PC-9 (cell line): ENCODE results near the gene SYT1. TPM values are rescaled to one million over a fixed set of nuclear protein-coding genes. Genes with fewer than 3 reads are reported as not detected.

Source experiments
- BruUV-seq: library from RNA; stranded (reverse); fragments of 400-500 nt; replicated peaks from 2 replicates; lab custom pipeline; 2021; lab: Mats Ljungman, UMichigan
- CTCF ChIA-PET: fragments of 300-600 bp; sonication (Branson Sonifier 250); formaldehyde crosslinking; loops from one replicate; lab custom pipeline; 2022; ENCODE audit warnings: antibody characterized with exemption; lab: Charles Lee
- POLR2A ChIA-PET: fragments of 300-600 bp; sonication (Branson Sonifier 250); formaldehyde crosslinking; loops from one replicate; lab custom pipeline; 2022; ENCODE audit warnings: antibody characterized with exemption; ENCODE audit not compliant: unreplicated experiment; lab: Charles Lee
- DNase-seq, 2 experiments: peaks; one replicate each; pipeline versions ENCODE4 v3.0.0 to v3.0.0-alpha.2; 2015 to 2022; ENCODE audit warnings: mixed read lengths in 1 of 2
- H2AFZ ChIP-seq: fragments of 200-600 bp; sonication (generic); 2 replicates; pipeline ENCODE4 v1.8.1; 2017; ENCODE audit warnings: antibody characterized with exemption
- H3F3A ChIP-seq: fragments of 200-600 bp; sonication (generic); 2 replicates; pipeline ENCODE4 v1.8.1; 2017; ENCODE audit warnings: antibody characterized with exemption, mild to moderate bottlenecking, low read depth; ENCODE audit not compliant: insufficient read depth
- H3K27ac ChIP-seq: fragments of 200-600 bp; sonication (generic); 2 replicates; pipeline ENCODE4 v1.6.1; 2016; ENCODE audit warnings: mixed run types
- H3K27me3 ChIP-seq: fragments of 200-600 bp; sonication (generic); 2 replicates; pipeline ENCODE4 v1.6.1; 2016; ENCODE audit warnings: low read depth, mixed run types; ENCODE audit not compliant: insufficient read depth
- H3K36me3 ChIP-seq: fragments of 200-600 bp; sonication (generic); 2 replicates; pipeline ENCODE4 v1.6.1; 2016; ENCODE audit warnings: low read depth, mixed run types
- H3K4me1 ChIP-seq: fragments of 200-600 bp; sonication (generic); replicated peaks from 2 replicates; pipeline ENCODE4 v1.6.1; 2016; ENCODE audit warnings: mixed run types; ENCODE audit not compliant: insufficient read depth
- H3K4me2 ChIP-seq: fragments of 200-600 bp; sonication (generic); 2 replicates; pipeline ENCODE4 v1.6.1; 2017; ENCODE audit warnings: mixed run types
- H3K4me3 ChIP-seq: fragments of 200-600 bp; sonication (generic); 2 replicates; pipeline ENCODE4 v1.6.1; 2016; ENCODE audit warnings: mixed run types
- H3K79me2 ChIP-seq: fragments of 200-600 bp; sonication (generic); 2 replicates; pipeline ENCODE4 v1.6.1; 2017; ENCODE audit warnings: low read depth, mixed run types
- H3K9me2 ChIP-seq: fragments of 200-600 bp; sonication (generic); 2 replicates; pipeline ENCODE4 v1.8.1; 2017; ENCODE audit warnings: mild to moderate bottlenecking; ENCODE audit not compliant: insufficient read depth
- H3K9me3 ChIP-seq: fragments of 200-600 bp; sonication (generic); 2 replicates; pipeline ENCODE4 v1.8.1; 2016; ENCODE audit warnings: low read depth; ENCODE audit not compliant: insufficient read depth
- H4K20me1 ChIP-seq: fragments of 200-600 bp; sonication (generic); 2 replicates; pipeline ENCODE4 v1.8.1; 2017; ENCODE audit not compliant: insufficient read depth
- EZH2 ChIP-seq: fragments of 200-600 bp; sonication (generic); IDR thresholded peaks from 2 replicates; pipeline ENCODE4 v1.8.0; 2017; ENCODE audit warnings: antibody characterized with exemption, low read depth
- intact Hi-C: fragments of 100-400 bp; cut with micrococcal nuclease; formaldehyde crosslinking; loops from one replicate; pipeline ENCODE4 v1.10.0; 2022; ENCODE audit not compliant: unreplicated experiment
- total RNA-seq: library from RNA; stranded (reverse); gene quantifications from 2 replicates; pipeline ENCODE4 v1.2.3, GENCODE V29; 2021
- TF ChIP-seq, protein P1 (sequence below): fragments of 200-600 bp; sonication (generic); conservative IDR thresholded peaks from 2 replicates; pipeline ENCODE4 v1.6.1; 2017; ENCODE audit warnings: mixed run types, antibody characterized with exemption, mild to moderate bottlenecking, moderate library complexity

The SYT1 gene
- total RNA-seq, 1 experiment from 2014 or later, result 1.2 TPM

DNA sequence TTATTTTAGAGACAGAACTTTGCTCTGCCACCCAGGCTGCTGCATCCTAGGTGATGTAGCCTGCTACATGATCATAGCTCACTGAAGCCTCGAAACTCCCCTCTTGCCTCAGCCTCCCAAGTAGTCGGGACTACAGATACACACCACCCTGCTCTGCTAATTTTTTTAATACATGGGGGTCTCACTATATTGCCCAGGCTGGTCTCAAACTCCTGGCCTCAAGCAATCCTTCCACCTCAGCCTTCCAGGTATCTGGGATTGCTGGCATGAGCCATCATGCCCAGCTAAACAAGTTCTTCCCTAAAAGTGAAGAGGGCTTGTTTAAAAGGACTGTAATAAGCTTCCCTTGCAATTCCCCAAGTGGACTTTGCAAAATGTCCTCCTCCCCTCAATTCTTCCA, 515.8 kb downstream of the SYT1 start:
- intact Hi-C loops, result no loop called here
- ChIA-PET POLR2A (no interaction called here), CTCF (no interaction called here)
- H3K4me3 ChIP-seq, result no peak overlapping the region
- no peaks in the 10 kb centered on the region; the same call in 1 of the 2 replicates for H3K9me2 ChIP-seq
- no peak overlapping the region for H3K4me2 ChIP-seq
- H4K20me1 ChIP-seq, result no peaks in the 10 kb centered on the region
- no peaks in the 10 kb centered on the region for H3K4me1 ChIP-seq
- TF ChIP-seq EZH2, result no peak
- TF ChIP-seq, protein P1, sequence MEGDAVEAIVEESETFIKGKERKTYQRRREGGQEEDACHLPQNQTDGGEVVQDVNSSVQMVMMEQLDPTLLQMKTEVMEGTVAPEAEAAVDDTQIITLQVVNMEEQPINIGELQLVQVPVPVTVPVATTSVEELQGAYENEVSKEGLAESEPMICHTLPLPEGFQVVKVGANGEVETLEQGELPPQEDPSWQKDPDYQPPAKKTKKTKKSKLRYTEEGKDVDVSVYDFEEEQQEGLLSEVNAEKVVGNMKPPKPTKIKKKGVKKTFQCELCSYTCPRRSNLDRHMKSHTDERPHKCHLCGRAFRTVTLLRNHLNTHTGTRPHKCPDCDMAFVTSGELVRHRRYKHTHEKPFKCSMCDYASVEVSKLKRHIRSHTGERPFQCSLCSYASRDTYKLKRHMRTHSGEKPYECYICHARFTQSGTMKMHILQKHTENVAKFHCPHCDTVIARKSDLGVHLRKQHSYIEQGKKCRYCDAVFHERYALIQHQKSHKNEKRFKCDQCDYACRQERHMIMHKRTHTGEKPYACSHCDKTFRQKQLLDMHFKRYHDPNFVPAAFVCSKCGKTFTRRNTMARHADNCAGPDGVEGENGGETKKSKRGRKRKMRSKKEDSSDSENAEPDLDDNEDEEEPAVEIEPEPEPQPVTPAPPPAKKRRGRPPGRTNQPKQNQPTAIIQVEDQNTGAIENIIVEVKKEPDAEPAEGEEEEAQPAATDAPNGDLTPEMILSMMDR, result no peak
- H3F3A ChIP-seq, result no peaks in the 10 kb centered on the region
- no peaks in the 10 kb centered on the region for H3K36me3 ChIP-seq
- no peak overlapping the region for H3K27ac ChIP-seq
- H3K79me2 ChIP-seq, result no peaks in the 10 kb centered on the region
- no TSS peak for BruUV-seq
- DNase-seq, result no peak
- H3K27me3 ChIP-seq, result no peaks in the 10 kb centered on the region
- H3K9me3 ChIP-seq, result peaks cover 4% of the 10 kb centered on the region; the same call in 1 of the 2 replicates
- no peak overlapping the region for H2AFZ ChIP-seq

DNA sequence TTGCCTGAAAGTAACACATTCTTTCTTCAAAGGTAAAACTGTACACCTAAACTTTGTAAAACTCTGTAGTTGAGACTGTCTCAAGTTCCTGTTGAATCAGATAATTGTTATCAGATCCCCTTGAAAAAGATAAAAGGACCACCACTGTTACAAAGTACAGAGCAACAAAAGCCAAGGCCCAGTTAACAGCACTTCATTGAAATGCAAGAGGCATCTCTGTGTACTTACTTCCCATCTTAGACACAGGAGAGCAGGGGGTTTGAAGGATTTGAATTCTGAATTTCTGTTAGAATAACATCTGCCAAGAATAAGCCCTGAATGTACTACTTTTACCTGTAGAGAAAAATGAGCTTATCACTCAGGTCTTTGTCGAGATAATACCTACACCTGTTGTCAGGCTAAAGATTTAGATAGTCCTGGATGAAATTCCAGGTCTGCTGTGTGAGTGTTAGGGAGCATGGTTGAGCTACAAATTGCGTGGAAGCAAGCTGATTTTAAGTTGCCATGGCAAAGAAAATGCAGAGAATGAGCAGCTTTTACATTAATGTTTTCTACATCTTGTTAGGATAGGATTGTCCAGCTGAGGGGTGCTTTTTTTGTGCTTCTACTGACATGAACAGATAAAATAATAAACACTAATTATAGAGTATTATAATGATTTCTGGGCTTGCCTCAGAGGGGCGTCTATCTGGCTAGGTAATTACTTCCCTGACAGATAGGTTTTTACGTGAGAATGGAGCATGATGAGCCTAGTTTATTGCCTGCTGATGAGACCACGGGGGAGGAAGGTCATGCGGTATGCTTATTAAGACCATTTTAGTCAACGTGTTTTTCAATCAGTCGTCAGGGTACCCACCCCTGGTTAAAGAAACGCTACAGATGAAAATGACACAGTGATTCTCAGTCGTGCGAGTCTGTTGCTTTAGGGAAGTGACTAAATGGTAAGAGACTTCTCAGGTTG, 517.0 kb downstream of the SYT1 start:
- no peaks in the 10 kb centered on the region for H3K27me3 ChIP-seq
- no peak overlapping the region for H3K4me3 ChIP-seq
- H3K36me3 ChIP-seq, result no peaks in the 10 kb centered on the region
- BruUV-seq, result no TSS peak
- no peak overlapping the region for H3K4me2 ChIP-seq
- intact Hi-C loops, result no loop called here
- TF ChIP-seq, protein P1, result no peak
- no peak for TF ChIP-seq EZH2
- no peaks in the 10 kb centered on the region for H3K79me2 ChIP-seq
- ChIA-PET POLR2A (no interaction called here), CTCF (no interaction called here)
- no peak for DNase-seq
- H4K20me1 ChIP-seq, result no peaks in the 10 kb centered on the region
- no peaks in the 10 kb centered on the region; the same call in 1 of the 2 replicates for H3K9me2 ChIP-seq
- no peak overlapping the region for H3K27ac ChIP-seq
- no peak overlapping the region for H2AFZ ChIP-seq
- H3K9me3 ChIP-seq, result peaks cover 4% of the 10 kb centered on the region; the same call in 1 of the 2 replicates
- H3K4me1 ChIP-seq, result no peaks in the 10 kb centered on the region
- no peaks in the 10 kb centered on the region for H3F3A ChIP-seq

DNA sequence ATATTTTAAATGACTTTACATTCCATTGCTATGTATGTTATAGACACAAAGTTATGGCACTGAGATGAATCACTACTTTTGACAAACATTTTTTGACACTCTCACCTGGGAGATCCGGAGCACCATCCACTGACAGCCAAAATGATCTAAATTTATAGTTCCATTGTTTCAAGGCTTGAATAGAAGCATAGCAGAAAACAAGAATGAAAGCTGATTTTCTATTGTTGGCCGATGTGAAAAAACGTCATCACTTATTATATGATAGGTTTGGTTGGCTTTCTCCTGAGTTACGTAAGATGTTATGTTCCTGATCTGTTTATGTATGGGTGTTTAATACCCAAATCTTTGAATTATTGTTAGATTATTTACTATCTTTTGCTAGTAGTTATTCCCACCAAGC, 520.0 kb downstream of the SYT1 start:
- BruUV-seq, result no TSS peak
- CTCF ChIA-PET, result no interaction called here
- Histone ChIP-seq H3K36me3 (no peaks in the 10 kb centered on the region), H3K4me2 (no peak overlapping the region), H3K9me3 (peaks cover 4% of the 10 kb centered on the region; the same call in 1 of the 2 replicates), H2AFZ (no peak overlapping the region), H4K20me1 (no peaks in the 10 kb centered on the region), H3K4me3 (no peak overlapping the region), H3K9me2 (no peaks in the 10 kb centered on the region; the same call in 1 of the 2 replicates), H3K79me2 (no peaks in the 10 kb centered on the region), H3K4me1 (no peaks in the 10 kb centered on the region), H3K27ac (no peak overlapping the region), H3K27me3 (no peaks in the 10 kb centered on the region), H3F3A (no peaks in the 10 kb centered on the region)
- POLR2A ChIA-PET, result interaction anchor here (0.6 kb wide), 1 partner anchor 442 kb away, joined by 6 read pairs; no protein-coding TSS in a partner anchor
- TF ChIP-seq, protein P1, result no peak
- no peak for TF ChIP-seq EZH2
- intact Hi-C loops, result no loop called here
- DNase-seq, result no peak
